Limb (tissue), 2 donors: ENCODE measurements around the gene RHBDF1.
"Not testable (repeated sequence)": the region's sequence is repeated elsewhere in the genome, so short reads cannot be mapped to it uniquely, and the experiment has no call there.

ENCODE experiments used
- DNase-seq, 2 donors: peaks; one replicate each; pipeline ENCODE4 v3.0.0-alpha.2; 2016; ENCODE audit errors: extremely low spot score in 2 of 2

The RHBDF1 gene

DNA sequence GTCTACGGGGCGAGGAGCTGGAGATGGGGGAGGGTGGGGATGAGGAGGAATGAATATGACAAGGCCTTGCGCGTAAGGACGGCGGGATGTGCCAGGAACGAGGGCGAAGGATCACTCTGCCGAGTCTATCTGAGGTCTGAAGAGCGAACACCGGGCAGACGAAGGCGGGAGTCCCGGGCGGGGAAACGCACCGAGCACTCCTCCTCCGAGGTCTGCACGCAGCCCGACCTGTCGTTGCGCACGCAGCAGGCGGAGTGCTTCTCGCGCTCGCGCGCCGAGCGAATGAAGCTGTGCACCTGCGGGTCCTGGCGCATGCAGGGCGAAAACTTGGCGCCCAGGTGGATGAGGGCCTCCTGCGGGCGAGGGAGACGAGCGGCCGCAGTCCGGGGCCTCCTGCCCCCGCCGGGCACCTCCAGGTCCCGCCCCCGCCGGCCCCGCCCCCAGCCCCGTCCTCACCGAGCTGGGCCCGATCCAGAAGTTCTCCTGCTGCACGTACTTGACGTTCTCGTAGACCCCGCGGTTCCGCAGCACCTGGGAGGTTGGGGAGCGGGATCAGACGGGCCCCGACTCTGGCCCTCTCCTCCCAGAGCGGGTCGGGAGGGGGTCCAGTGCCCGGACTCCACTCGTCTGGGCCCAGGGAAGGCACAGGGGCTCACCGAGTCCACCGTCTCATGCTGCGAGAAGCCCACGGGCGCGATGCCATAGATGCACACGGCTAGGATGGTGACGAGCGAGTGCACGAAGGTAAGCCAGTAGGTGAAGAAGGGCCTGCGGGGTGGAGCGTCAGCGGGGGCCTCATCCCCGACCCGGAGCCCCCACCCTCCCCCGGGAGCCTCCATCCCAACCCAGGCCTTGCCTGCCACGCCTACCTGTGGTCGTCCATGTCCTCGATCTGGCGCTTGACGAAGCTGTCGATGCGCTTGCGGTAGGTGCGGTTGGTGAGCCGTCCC, 11.2 kb downstream of the RHBDF1 start:
- peak in 1 of 2 donors; percentile 29 for DNase-seq

DNA sequence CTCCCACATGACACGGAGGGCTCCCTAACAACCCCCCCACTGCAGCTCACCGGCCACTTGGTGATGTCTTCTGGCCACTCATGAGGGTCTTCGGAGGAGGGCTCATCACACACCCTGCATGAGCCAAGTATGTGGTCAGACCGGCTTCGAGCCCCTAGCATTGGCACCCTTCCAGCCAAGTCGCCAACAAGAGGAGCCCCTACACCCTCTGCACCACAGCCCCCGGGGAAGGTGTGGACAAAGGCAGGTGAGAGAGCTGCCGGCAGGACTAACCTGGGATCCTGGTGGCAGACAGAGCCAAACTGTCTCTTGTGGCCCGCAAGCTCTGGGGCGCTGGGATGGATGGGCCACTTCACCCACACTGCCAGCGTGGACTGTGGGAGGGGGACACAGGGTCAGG, 12.3 kb downstream of the RHBDF1 start:
- peak in 1 of 2 donors; percentile 28 for DNase-seq

DNA sequence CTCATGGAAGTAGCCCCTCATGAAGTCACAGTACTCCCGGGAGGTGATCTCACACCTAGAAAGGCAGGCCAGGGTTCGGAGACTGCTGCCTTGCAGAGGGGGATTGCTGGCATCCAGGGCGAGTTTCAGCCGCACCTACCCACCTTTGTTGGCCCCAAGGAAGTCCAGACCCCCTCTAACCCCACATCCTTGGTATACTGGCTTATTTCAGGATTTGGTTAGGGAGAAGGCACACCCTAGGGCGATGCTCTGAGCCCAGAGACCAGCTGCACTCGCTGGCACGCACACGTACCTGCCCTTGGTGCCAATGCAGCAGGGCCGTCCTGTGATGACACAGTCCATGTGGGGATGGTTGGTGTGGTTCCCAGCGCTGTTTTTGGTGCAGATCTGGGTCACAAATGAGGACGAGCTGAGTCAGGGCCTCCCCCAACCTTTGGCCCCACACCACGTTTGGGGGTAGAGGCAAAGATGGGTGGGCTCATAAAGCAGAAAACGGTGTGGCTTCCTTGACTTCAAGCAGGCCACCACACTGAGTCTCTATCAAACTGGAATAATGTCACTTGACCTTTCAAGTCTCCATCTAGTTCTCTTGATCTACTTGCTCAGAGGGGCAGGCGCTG, 12.9 kb downstream of the RHBDF1 start:
- DNase-seq = no peak

DNA sequence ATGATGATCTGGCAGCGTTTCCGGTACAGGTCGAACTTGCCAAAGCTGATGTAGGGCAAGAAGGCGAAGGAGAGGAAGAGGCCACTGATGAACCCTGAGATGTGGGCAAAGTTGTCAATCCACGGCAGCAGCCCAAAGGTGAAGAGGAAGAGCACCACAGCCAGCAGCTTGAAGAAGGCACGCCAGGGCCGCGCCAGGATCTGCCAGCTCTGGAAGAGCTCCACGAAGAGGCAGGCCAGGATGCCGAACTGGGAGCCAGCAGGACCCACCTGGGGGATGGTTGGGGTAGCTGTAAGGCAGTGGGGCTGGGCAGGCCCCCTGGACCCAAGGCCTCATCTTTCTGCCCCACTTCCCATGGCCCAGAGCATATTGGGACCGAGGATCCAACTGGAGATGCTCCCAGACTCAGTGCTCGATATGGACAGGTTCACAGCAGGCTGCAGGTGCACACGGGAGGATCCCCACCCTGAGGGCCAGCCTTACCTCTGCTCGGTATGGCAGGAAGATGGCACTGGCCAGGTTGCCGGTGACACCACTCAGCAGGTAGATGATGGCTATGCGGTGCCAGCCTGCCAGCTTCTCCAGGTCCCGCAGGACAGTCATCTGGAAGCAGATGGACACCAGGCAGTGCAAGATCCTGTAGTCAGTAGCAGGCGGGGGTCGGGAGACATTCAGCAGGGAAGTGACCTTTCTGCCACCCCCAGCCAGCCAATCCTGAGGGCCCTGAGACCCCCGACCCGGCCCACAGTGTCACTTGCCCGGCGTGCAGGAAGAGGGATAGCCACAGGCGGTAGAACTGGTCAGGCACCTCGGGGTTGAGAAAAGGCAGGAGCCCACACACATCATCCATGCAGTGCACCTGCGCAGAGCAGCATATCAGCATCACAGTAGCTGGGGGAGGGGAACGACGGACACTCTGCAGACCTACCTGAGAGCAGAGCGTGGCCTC, 13.7 kb downstream of the RHBDF1 start:
- DNase-seq = peak in 1 of 2 donors; percentile 27

DNA sequence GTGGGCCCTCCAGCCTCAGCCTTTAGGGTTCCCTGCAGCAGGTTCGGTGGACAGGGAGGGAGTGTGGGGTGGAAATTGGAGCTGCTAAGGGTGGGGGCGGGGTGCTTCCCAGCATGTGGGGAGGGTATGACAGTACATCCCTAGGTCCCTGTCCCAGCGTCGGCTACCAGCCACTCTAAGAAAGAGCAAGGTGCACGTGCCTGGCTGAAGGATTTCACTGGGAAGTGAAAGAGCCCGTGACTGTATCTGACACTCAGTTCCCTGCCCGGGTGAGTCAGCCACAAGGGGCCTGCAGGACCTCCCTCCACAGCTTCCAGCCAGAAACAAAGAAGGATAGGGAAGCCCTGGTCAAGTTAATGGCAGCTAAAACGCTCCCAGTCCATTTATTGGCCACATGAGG, 14.7 kb downstream of the RHBDF1 start:
- no peak for DNase-seq

DNA sequence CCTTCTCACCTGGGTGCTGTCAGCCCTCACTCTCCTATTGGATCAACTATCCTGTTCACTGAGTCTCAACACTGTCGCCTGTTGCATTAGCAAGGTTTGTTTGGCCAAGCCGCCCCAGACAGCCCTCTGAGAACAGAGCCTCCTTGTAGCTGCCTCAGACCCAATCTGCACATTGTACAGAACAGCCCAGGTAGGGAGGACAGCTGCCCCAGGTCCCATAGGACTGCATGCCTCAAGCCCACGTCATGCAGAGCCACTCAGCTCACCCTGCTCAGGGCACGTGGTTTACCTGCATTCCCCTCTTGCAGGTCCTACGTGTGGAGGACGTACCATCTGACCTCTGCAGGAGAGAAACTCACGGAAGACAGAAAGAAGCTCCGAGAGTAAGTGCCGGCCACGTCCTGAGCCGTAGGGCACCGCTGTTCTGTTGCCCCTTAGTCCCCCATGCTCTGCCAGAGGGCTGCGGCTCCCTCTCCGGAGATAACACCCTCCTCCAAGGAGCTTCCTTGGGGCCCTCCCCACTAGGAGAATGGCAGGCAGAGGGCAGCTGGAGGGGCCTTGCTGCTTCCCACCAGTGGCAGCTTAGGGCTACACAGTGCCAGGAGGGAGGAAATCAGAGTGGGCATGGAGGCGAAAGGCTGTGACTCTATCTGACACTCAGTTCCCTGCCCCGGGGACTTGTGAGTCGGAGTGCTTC, 16.1 kb downstream of the RHBDF1 start:
- DNase-seq = no peak

DNA sequence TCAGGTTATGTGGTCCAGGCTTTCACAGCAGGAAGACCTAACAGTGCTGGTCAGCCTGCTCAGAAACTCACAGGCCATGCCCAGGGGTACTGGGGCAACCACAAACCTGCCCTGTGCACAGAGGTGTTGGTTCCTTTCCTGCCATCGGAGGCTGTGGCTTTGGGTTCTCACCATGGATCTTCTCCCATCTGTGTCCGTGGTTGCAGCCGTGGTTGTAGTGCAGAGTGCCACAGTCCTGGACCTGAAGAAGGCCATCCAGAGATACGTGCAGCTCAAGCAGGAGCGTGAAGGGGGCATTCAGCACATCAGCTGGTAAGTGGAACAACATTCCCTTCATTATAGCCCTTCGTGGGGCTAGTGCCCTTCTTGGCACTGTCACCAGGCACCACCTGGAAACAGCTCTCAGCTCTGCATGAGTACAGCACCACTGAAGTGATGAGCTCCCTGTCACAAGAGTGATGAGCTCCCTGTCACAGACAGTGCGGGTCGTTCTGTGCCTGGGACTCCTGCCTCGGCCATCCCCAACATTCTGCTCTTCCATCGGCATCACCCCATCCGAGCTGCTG, 16.8 kb downstream of the RHBDF1 start:
- DNase-seq = no peak

DNA sequence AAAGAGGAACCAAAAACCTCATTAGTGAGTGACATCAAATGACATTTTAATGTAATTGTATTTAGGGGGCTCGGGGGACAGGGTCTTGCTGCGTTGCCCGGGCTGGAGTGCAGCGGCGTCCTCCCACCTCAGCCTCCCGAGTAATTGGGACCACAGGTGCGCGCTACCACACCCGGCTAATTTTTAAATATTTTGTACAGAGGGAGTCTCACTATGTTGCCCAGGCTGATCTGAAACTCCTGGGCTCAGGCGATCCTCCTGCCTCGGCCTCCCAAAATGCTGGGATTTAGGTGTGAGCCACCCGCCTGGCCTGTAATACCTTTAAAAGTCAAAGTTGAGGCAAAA, 18.2 kb downstream of the RHBDF1 start:
- DNase-seq = no peak

DNA sequence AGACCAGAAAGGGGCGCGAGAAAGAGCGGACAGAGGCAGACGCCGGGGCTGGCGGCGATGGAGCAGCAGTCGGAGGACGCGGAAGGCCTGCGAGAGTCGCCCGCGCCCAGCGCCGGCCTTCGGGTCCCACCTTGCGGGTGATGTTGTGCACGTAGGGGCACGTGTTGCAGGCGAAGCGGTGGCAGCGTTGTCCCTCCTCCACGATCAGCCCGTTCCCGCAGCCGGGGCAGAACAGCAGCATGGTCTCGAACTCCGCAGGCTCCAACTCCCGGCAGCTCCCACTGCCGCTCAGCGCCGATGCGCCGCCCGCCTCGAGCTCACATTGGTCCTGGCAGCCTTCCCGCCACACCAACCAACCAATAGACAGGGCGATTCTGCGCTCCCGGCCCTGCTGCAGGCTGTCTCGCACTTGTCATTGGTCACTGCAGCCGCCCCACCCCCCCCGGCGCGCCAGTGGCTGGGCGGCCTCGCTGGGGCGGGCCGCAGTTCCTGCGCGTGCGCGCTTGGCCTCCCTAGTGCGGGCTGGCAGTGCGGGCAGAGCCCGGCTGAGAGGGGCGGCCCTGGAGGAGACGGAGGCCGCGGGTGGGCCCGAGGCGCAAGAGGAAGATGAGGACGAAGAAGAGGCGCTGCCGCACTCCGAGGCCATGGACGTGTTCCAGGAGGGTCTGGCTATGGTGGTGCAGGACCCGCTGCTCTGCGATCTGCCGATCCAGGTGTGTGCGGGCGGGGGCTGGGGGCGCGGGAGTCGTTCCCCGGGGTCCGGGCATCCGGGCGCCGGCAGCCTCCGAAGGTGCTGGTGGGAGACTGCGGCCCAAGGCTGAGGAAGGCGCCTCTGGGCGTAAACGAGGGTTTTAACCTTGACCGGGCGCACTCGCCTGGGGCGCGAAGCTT, 18.8 kb downstream of the RHBDF1 start, which contains the start of the genes POLR3K and SNRNP25:
POLR3K (minus strand) TSS at position 263 of the 891 bp plus-strand sequence; CDS start at position 241, 22 bp downstream.
SNRNP25 (plus strand) TSS at position 483 of the 891 bp plus-strand sequence; CDS start at position 672, 189 bp downstream.
- DNase-seq = peak; percentile 98 to 99

DNA sequence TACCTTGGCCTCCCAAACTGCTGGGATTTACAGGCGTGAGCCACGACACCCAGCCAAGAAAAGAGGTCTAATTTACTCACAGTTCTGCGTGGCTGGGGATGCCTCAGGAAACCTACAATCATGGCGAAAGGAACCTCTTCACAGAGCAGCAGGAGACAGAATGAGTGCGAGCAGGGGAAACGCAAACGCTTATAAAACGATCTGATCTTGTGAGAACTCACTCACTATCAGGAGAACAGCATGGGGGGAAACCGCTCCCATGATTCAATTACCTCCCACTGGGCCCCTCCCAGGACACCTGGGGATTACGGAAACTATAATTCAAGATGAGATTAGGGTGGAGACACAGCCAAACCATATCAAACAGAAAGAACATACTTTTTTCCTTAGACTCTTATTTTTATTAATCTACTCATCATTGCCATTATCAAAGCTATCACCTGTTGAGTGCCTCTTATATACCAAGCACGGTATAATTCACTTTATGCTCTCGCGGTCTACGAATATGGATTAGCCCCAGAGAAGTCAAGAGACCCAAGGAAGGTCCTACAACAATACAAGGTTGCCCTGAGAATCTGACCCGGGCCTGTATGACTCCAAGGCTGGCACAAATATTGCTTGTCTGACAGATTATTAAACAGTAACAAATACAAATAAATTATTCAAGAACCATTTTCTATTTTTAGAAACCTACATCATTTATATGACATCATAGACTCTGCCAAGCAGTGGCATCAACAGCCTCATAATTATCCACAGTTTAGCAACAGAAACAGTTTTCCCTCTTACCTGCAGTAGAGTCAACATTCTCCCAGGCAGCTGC, 21.5 kb downstream of the RHBDF1 start:
- no peak for DNase-seq

DNA sequence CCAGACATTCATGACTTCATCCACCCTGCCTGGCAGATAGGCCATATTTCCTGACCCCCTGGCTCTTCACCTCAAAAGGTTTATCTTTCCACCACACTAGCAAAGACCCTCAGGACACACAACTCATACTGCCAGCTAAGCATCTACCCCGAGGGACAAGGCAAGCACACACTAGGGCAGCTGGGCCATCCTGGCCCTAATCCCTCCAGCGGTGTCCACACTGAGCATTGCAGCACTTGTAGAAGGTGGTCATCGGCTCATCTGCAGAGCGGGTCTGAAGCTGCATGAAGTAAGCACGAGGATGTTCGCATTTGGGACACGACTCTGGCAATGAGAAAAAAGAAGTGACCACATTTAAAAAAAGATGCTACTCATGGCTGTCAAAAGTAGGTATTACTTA, 25.2 kb downstream of the RHBDF1 start:
- no peak for DNase-seq

DNA sequence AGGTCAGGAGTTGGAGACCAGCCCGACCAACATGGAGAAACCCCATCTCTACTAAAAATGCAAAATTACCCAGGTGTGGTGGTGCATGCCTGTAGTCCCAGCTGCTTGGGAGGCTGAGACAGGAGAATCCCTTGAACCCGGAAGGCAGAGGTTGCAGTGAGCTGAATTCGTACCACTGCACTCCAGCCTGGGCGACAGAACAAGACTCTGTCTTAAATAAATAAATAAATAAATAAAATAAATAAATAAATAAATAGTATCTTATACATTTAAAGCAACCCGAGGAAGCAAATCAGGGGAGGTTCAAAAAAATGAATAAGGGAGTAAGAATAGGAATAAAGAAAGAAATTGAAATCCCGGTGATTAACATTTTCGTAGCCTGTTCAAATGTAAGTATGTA, 25.9 kb downstream of the RHBDF1 start:
- not testable (repeated sequence) for DNase-seq

DNA sequence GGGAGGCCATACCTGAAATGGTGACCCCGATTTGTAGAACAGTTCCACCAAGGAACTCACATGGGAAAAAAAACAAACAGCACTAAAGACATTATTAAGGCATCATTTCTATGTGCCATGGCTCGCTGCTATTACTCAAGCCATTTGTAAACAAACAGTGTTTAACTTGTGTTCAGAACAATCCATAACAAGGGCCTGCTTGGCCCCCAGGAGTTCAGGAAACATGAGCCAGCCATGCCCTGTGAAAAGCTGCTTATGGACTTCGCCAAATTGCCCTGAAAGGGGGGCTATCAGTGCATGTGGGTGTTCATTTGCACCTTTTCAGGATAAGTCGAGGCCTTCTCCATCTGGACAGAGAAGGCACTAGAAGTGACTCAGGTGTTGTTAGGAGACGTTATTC, 27.0 kb downstream of the RHBDF1 start:
- no peak for DNase-seq

DNA sequence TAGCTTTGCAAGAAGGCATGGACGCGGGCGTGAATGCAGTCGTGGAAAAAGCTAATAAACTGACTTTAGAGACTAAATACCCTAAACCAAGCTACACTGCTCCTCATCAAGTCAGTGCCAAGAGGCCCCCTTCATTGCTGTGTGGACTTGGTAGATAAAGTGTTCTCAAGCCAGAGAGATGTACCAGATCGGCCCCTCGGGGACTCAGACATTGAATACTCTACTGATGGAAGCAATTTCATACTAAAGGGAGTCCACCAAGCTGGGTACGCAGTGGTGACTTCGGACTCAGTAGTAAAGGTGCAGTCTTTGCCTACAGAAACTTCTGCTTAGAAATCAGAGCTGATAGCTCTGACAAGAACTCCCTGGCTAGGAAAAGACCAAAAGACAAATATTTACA, 27.8 kb downstream of the RHBDF1 start:
- DNase-seq = no peak

DNA sequence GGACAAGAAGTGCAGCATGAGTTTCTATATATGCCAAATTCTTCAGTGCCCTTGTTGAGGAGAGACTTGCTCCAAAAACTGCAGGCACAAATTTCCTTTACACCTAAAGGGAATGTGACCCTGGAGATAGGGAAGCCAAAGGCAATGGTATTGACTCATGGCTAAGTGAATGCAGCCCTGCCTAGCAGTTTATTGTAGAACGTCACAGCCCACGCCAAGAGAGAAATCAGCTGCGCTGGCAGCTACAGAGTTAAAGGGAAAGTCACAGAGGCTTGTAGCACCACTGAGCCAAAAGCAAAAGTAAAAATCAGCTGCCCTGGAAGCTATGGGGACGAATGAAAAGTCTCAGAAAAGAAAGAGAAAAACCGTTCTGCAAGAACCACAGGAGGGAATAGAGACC, 29.1 kb downstream of the RHBDF1 start:
- no peak for DNase-seq

DNA sequence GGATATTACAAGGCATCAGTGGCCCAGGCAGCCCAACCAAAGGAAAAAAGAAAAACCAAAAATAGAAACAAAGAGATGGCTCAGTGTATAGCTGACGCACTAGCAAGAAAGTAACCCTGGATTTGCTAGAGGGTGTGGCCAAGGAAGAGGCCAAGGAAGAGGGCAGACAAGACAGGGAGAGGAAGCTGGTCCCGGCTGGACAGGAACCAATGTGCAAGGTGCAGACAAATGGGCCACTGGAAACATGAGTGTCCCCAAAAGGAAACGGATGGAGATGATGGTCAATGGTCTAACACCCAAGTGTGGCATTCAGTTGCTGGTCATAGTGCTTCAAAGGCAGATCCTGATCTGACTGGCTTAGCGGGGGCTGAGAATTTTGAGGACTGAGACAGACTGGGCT, 29.7 kb downstream of the RHBDF1 start:
- no peak for DNase-seq

DNA sequence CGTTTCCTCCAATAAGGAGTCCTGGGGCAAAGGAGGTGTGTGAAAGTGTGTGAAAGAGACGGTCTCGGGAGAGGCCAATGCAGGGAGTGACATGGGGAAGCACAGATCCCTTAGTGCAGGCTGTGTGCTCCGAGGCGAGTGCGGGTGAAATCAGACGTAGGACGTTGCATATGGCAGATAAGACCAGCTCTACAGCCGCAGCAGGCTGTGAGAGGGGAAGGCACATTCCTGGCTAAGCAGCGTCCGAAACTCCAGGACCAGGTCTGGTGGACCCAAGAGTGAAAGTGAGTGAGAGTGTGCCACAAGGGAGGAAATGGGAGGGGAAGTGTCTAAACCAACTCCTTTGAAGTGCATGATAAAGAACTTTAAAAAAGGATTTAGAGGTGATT, 30.4 kb downstream of the RHBDF1 start:
- DNase-seq = no peak

DNA sequence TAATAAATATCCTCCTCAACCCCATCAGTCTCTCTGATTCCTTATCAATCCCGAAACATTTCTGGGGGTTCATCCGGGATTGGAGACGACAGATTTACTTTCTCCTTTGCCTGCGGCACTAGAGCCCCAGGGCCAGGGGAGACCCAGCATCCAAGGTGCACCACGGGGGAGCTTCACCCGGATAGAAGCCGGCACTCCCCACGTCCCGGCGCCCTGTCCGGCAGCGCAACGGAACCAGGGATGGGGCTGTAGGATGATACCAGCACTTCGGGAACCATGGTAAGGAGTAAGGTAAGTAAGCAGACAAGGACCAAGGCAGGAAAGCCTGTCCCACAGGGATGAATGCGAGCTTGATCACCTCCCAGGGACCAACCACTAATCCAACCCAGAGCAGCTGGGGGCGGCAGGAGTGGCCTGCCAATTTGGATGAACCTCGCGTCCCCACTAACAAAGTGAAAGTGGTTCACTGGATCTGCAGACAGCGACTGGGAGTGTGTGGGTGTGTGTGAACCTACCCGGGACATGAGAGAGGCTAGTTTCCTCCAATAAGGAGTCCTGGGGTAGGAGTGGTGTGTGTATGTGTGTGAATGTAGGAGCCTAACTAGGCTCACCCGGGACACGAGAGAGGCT, 30.9 kb downstream of the RHBDF1 start:
- DNase-seq = no peak
